Measurements from ENCODE around the gene NUDT14.

Gene NUDT14

DNA sequence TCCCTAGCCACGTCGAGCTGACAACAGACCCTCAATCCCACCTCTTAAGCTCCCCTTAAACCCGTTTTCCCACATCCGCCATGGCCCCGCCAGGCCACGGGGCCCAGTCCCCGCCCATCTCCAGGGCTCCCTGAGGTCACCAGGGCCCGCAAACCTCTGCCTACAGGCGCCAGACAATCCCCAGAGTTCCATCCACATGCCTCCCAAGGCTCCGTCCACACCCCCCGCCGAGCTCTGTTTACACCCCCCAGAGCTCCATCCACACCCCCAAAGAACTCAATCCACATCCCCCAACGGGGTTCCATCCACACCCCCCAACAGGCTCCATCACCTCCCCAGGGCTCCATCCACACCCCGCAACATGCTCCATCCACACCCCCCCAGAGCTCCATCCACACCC is 21.8 kb downstream of the NUDT14 start:
- no peak for DNase-seq (ENCODE audit: low read depth in 2 of 2)

DNA sequence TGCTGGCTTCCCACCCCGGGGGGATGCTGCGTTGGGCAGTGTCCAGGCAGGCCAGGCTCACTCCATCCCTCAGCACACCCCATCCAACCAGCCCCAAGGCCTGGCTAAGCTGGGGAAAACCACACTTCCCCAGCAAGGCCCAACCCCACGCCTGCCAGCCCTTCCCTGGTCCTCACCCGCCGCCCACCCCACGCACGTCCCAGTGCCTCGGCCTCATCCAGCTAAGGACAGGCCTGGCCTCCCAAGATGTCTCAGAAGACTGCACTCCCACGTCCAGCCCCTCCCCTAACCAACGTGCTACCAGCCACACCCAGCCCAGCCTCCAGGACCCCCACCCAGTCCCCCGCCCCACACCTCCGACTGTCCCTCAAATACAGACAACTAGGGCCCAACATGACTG is 22.3 kb downstream of the NUDT14 start:
- no peak for DNase-seq (ENCODE audit: low read depth in 2 of 2)

DNA sequence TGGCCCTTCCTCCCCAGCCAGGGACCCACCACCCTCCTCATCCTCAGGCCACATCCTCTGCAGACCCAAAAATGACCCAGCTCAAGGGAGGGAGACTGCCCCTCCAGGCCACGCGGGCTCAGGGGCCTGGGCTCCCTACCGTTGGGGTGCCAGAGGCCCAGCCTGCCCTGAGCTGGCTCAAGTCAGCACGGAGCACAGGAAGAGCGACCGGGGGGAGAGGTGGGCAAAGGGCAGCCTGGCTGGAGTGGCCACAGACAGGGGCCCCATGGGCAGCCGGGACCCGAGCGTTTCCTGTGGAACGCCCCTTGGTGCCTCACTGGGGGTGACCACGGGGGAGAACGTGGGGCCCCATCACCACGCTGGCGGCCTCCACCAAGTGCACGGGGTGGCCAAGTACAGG is 23.2 kb downstream of the NUDT14 start:
- DNase-seq (ENCODE audit: low read depth in 2 of 2) = no peak

DNA sequence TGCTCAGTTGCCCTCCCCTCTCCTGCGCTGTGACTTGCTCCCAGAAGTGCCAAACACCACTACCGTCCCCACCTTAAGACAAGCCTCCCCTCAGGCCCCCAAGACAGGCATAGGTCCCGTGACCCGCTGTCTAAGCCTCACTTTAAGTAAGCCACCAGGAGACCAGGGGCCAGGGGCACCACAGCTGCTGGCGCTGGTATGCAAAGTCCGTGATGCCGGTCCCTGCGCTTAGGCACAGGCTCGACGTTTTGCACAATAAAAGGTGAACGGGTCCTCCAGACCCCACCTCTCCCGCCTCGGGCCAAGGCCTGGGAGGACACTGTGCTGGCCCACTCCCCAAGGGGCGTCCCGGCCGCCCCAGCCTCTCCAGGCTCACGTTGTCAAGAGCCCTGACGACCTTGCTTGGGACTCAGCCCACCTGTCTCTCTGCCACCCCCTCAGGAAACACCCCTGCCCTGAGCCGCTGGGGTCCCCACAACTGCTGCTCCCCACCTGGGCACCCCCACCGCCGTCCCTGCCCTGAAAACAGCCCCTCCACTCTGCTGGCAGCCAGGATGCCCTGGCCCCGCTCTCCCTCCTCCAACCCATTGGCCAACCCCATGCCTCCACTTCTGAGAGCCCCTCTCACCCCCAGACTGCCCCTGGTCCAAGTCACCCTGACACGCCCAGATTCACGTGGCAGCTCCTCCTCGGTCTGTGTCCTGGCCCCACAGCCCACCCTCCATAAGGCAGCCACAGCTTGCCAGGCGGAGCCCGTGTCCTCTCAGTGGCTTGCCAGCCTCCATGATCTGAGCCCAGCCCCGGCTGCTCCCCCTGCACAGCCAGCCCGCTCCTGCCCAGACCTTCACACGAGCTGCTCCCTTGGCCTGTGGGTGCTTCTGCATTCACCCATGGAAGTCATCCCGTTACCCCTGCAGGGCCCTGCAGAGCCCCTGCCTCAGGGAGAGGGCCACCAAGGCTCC is 24.4 kb downstream of the NUDT14 start:
- no peak for DNase-seq (ENCODE audit: low read depth in 2 of 2)

DNA sequence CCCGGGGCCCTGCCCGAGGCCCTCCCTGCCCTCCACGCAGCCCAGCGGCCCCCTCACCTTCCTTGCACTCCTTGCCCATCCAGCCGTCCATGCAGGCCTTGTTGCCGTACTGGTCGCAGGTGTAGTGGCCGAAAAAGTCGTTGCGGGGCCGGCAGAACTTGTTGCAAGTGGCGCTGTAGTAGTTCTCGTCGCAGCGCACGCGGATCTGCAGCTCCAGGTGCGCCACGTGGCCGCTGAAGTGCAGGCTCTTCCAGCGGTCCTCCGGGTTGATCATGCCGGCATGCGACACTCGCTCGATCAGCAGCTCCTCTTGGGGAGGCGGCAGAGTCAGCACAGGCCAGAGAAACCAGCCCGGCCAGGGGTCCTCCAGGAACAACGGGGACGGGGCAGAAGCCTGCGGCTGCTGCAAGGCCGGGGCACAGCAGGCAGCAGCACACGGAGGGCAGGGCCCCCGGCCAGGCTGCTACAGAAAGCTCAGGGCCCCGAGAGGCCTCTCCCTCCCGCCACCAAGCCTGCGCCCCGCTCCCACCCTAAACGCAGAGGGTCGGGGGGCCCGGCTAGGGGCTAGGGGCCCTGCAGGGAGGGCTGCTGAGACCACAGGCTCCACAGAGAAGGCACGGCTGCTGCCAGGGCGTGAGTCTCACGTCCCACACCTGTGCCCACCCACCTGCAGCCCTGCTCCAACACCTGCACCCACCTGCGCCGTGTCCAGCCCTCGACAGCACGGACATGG is 25.3 kb downstream of the NUDT14 start:
- DNase-seq (ENCODE audit: low read depth in 2 of 2) = no peak

DNA sequence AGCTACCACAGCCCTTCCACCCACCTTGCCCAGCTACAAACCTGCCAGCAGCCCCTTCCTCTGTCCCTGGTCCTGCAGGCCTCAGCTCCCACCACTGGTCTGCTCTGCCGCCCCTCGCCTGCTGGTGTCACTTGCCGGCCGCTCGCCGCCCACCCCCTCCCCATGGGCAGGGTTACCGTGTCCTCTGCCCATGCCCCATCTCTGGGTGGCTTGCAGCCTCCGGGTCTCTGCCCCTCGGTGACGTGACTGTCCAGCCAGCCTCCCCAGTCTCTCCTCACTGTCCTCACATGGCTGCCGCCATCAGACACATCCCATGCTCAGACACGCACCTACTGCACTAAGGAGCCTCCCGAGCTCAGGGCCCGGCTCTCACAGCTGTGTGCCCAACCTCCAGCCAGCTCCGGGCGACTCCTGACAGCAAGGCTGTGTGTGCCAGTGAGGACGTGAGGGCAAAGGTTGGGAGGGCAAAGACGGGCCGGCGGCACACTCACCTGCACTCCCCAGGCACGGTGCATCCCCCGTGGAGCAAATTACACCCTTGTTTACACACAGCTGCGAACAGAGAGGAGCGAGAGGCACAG is 26.0 kb downstream of the NUDT14 start:
- no peak for DNase-seq (ENCODE audit: low read depth in 2 of 2)

DNA sequence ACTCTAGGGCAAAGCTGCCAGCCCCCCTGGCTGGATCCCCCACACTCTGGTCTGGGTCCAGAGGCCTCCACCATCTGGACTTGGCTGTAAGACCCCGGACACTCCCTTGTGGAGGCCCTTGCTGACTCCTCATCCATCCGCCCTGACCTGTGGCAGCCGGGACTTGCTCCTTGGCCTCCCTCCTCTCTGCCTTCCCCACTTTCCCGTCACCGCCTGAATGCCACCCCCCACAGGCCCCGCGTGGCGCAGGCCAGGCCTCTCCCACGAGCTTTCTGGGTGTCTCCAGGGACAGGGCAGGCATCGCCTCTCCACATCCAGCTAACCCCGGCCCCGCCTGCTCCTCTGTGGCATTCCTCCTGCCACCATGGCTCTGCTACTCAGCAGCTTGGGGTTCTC is 26.6 kb downstream of the NUDT14 start:
- no peak for DNase-seq (ENCODE audit: low read depth in 2 of 2)

DNA sequence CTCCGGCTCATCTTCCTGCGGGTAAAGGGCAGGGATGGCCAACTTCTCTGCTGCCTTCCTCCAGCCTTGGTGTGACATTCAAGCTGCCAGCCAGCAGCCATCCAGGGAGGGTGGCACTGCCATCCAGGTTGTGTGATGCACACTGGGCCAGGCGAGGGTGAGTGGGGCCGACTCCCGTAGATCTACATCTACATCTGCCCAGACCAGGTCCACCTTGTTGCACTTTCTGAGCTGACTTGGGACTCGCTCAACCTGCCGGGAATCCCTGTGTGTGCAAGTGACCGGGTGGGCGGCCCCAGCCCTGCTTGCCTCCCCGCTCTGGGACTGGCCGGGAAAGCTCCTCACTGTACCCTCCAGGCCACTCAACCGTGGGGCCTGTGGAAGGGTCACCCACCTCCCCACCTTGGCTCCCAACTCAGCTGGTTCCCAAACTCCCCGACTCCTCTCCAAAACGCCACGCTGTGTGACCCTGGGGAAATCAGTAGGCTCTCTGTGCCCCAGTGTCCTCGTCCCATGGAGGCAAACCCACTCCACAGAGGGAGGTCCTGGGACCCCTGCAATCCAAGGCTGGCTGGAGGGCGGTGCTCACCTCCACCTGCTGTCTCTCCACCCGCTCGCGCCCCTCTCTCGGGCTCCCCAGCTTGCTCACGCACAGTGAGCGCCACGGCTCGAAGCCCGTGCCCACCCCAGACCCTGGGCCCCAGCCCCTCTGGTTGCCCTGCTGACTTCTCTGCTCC is 27.2 kb downstream of the NUDT14 start:
- no peak for DNase-seq (ENCODE audit: low read depth in 2 of 2)

DNA sequence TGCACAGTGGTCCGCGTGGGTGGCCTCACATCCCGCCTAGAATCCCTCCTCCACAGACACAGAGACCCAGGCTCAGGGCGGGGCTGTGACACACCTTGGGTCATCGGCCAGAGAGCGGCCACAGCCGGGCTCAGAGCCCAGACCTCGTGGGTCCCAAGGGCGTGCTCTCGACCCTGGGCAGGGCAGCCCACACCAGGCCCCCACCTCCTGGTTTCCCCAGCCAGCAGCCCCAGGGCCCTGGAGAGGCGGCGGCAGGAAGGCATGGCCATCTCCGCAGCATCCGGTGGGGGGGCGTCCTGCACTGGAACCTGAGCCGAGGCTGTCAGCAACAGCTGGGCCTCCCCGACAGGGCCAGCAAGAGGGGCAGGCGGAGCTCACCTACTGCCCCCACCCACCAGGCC is 27.8 kb downstream of the NUDT14 start:
- no peak for DNase-seq (ENCODE audit: low read depth in 2 of 2)

DNA sequence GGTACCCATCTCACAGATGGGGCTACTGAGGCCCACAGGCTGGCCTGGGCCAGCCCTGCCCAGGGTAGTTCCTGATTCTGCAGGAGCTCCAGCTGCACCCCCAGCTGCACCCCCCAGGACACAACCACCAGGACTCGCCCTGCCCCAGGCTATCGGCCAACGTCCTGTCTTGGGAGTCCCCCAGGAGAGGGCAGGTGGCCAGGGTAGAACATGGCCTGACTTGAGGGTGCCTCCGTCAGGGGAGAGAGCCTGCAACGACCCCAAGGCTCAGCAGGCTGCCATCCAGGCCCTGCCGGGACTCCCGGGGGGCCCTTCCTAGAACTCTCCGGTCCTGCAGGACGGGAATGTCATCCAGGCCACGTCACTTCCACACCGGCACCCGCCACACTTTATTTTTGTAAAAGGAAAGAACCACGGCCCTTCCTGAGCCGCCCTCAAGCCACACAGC is 28.3 kb downstream of the NUDT14 start:
- DNase-seq (ENCODE audit: low read depth in 2 of 2) = no peak

DNA sequence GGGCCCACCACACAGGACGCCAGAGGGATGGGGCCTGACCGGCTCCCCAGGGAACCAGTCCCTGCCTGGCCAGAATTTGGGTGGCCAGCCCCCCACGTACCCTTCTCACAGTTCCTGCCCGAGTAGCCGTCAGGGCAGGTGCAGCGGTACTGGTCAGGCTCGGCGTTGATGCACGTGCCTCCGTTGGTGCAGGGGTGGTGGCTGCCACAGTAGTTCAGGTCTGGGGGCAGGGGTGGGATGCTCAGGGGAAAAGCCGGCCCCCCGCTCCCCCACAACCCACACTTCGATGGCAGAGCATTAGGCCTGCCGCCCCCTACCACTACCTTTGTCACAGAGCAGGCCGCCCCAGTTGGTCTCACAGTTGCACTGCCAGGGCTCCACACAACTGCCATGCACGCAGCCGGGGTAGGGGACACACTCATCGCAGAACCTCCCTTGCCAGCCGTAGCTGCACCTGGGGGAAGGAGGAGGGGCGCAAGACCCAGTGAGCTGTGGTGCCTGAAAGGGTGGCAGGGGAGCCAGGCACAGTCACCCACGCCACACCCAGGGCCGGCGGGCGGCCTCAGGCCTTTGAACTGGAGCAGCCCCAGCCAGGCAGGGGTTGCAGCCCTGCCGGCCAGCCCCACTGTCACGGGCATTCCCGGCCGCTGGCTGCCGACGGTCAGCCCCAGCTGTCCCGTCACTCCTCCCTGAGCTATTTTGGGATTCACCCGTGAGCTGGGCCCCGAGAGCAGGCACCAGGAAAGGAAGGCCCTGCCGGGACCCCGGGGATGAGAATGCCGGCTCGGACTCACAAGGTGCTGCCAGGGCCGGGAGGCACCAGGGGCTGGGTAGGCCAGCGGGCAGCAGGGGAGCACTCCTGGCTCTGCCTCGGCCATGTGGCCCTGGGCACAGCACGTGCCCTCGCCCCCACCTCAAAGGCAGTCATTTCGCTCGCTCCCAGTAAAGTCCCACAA is 29.0 kb downstream of the NUDT14 start:
- DNase-seq (ENCODE audit: low read depth in 2 of 2) = no peak

DNA sequence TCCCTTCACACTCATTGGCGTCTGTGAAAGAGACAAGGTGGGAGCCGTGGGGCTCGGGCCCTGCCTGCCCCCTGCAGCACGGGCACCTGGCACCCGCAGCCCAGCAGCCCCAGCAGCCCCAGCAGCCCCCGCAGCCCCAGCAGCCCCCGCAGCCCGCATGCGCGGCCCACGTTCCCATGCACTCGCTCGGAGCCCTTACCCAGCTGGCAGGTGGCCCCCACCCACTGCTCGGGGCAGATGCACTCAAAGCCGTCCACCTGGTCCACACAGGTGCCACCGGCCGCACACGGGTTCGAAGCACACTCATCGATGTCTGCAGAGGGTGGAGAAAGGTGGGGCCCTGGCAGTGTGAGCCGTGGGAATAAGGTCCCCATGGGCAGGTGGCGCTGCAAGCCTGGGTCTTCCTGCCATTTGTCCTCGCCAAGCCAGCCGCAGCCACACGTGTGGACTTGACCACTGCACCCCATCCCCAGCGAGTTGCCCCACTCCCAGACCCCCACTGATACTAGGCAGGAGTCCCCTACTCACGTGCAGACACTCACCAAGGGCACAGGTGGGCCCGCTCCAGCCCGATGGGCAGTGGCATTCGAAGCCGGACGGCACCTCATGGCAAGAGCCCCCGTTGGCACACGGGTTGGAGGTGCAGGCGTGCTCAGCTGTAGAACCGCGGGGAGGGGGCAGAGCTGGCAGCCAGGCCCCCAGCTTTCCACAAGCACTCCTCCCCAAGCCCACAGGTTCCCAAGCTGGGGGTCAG is 29.9 kb downstream of the NUDT14 start:
- no peak for DNase-seq (ENCODE audit: low read depth in 2 of 2)

DNA sequence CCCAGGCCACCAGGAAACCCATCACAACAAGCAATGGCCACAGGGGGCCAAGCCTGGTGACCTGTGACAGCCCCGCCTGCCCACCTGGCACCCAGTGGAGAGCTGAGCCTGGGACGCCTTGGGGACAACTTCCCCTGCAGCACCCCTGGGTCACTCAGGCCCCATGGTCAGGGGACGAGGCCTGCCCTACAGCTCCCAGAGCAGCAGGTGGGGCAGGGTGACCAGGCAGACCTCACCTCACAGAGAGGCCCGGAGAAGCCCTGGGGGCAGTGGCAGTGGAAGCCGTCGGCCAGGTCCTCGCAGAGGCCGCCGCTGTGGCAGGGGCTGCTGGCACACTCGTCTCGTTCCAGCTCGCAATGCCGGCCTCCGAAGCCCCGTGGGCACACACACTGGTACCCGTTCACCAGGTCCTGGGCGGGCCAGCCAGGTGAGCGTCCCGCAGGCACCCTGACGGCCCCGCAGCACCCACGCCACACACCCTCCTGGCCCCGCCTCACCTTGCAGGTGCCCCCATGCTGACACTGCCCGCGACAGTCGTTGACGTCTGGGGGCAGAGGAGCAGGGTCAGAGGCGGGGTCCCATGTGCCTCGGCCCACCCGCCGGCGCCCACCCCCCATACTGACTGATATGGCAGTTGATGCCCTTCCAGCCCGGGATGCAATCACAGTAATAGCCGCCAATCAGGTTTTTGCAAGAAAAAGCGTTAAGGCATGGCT is 30.6 kb downstream of the NUDT14 start:
- no peak for DNase-seq (ENCODE audit: low read depth in 2 of 2)

DNA sequence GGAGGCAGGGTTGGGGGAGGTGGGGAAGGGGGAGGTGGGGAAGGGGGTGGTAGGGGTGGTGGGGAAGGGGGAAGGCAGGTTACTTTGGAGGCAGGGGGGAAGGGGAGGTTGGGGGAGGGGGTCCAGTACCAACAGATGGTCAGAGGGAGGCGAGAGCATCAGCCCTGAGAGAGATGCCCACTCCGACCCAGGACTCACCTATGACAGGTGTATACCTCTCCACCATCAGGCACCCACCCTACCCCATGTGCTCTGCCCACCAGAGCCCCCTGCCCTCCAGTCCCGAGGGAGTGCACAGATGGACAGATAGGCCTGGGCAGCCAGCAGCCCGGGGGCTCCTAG is 31.1 kb downstream of the NUDT14 start:
- DNase-seq (ENCODE audit: low read depth in 2 of 2) = no peak

DNA sequence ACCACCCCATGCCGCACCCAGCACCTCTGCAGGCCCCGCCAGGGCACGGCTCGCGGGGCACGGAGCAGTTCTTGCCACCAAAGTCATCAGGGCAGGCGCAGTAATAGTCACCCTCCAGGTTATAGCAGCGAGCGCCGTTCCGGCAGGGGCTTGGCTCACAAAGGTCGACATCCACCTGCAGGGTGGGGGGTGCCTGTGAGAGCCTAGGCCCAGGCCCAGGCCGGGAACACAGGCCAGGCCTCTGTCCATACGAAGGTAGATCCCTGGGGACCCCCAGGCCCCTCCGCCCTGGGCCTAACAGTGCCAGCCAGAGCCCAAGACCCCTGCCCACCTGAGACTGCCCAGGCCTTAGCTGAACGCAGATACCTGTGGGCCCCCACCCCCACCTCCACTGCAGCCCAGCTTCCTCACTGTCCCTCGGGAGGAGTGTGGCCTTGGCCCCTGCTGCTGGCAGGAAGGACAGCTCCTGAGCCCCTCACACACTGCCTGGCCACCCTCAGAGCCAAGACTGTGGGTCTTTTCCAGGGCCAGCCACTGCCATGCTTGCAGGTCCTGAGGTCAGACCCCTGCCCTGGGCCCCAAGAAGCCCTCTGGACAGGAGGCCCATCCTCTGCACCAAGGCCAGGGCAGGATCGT is 31.8 kb downstream of the NUDT14 start:
- no peak for DNase-seq (ENCODE audit: low read depth in 2 of 2)

DNA sequence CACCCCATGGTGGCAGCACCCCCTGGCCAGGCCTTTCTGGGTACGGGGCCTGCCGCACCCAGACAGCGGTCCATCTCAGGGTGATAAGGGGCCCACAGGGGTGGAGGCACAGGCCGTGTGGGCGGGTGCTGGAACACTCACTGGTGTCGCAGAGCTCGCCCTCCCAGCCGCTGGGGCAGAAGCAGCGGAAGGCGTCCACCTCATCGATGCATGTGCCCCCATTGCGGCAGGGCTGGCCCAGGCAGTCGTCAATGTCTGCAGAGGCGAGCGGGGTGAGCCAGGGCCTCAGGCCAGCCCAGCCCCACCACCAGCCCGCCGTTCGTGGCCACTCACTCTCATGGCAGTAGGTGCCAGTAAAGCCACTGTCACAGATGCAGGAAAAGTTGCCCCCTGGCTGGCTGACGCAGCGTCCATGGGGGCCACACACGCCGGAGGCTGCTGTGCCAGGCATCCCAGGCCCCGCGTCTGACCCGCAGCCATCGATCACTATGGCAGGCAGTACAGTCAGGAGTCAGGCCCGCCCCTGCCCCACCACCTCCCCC is 32.4 kb downstream of the NUDT14 start:
- no peak for DNase-seq (ENCODE audit: low read depth in 2 of 2)

DNA sequence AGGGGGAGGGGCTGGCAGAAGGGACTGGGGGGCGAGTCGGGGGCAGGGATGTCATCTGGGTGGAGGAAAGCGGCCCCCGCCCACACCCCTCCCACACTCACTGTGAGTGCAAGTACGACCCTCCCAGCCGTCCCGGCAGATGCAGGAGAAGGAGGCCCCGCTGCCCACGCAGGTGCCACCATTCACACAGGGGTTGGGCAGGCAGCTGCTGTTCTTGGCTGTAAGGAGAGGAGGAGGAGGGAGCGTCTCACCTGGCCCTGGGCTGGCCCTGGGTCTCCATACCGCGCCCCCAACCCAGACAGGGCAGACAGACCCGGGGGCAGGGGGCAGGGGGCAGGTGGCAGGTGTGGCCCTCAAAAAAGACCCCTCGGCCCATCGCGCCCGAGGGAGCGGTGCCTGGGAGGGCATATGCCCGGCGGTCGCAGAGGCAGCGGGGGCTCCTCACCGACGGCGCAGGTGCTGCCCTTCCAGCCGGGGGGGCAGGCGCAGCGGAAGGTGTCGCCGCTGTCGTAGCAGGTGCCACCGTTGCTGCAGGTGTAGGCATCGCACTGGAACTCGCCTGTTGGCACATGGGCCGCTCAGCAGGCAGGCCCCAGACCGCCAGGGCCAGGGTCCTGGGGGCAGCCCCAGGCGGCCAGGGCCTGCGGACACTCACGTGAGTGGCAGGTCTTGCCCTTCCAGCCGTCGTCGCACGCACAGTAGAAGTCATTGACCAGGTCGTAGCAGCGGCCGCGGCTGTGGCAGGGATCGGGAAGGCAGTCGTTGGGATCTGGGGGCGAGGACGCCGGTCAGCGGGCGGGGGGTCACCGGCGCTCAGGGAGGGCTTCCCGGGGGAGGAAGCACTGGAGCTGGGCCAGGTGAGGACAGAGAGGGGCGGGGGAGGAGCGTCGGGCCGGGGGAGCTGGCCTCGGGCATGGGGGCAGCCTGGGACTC is 33.2 kb downstream of the NUDT14 start:
- DNase-seq (ENCODE audit: low read depth in 2 of 2) = no peak

Measured in stimulated activated CD8-positive, alpha-beta memory T cell treated with anti-CD3 and anti-CD28 coated beads, Interleukin-2, amount 100 ng/mL, for 48 hours (primary cell).